ENCODE measurements around the gene ADCK2. TPM values are rescaled to one million over a fixed set of nuclear protein-coding genes. Genes with fewer than 3 reads are reported as not detected.
A peak's percentile ranks its signal among the peaks of the same experiment; 100 is the strongest.

The ADCK2 gene
- total RNA-seq, 1 donor from 2014 or later, result 74.2 TPM

- Histone ChIP-seq H3K36me3 (ENCODE audit: control insufficient read depth, insufficient read depth, low read length) (no peaks in the 10 kb centered on the region), H3K27me3 (ENCODE audit: control insufficient read depth, insufficient read depth, low read length) (no peaks in the 10 kb centered on the region), H3K4me3 (ENCODE audit: low read depth, low read length) (no peak overlapping the region)
- no peak for DNase-seq (ENCODE audit: low read depth)
- TF ChIP-seq CTCF (IDR thresholded peaks at IDR 0.05; ENCODE audit: insufficient read depth, low read length, severe bottlenecking), result no peak
- FAIRE-seq, result no peak
Observed at GRCh38 chr7:140654109-140654387, 18.7 kb upstream of the ADCK2 start.

GRCh38 chr7:140654661-140655060 is 18.1 kb upstream of the ADCK2 start:
- TF ChIP-seq CTCF (IDR thresholded peaks at IDR 0.05; ENCODE audit: insufficient read depth, low read length, severe bottlenecking), result no peak
- H3K27me3 ChIP-seq (ENCODE audit: control insufficient read depth, insufficient read depth, low read length), result no peaks in the 10 kb centered on the region
- FAIRE-seq (no peak), DNase-seq (ENCODE audit: low read depth) (no peak)
- H3K4me3 ChIP-seq (ENCODE audit: low read depth, low read length), result no peak overlapping the region
- no peaks in the 10 kb centered on the region for H3K36me3 ChIP-seq (ENCODE audit: control insufficient read depth, insufficient read depth, low read length)

GRCh38 chr7:140655511-140656408 is 17.0 kb upstream of the ADCK2 start:
- no peaks in the 10 kb centered on the region for H3K36me3 ChIP-seq (ENCODE audit: control insufficient read depth, insufficient read depth, low read length)
- H3K27me3 ChIP-seq (ENCODE audit: control insufficient read depth, insufficient read depth, low read length), result no peaks in the 10 kb centered on the region
- no peak for DNase-seq (ENCODE audit: low read depth)
- FAIRE-seq, result no peak
- no peak for TF ChIP-seq CTCF (IDR thresholded peaks at IDR 0.05; ENCODE audit: insufficient read depth, low read length, severe bottlenecking)
- no peak overlapping the region for H3K4me3 ChIP-seq (ENCODE audit: low read depth, low read length)

- DNase-seq (ENCODE audit: low read depth) (peak; percentile 85), FAIRE-seq (no peak)
- no peak overlapping the region for H3K4me3 ChIP-seq (ENCODE audit: low read depth, low read length)
- no peaks in the 10 kb centered on the region for H3K27me3 ChIP-seq (ENCODE audit: control insufficient read depth, insufficient read depth, low read length)
- H3K36me3 ChIP-seq (ENCODE audit: control insufficient read depth, insufficient read depth, low read length), result no peaks in the 10 kb centered on the region
- TF ChIP-seq CTCF (IDR thresholded peaks at IDR 0.05; ENCODE audit: insufficient read depth, low read length, severe bottlenecking), result no peak
Observed at GRCh38 chr7:140656548-140657515, 15.9 kb upstream of the ADCK2 start.

- no peak for FAIRE-seq
- DNase-seq (ENCODE audit: low read depth), result no peak
- TF ChIP-seq CTCF (IDR thresholded peaks at IDR 0.05; ENCODE audit: insufficient read depth, low read length, severe bottlenecking), result no peak
- Histone ChIP-seq H3K36me3 (ENCODE audit: control insufficient read depth, insufficient read depth, low read length) (no peaks in the 10 kb centered on the region), H3K4me3 (ENCODE audit: low read depth, low read length) (no peak overlapping the region), H3K27me3 (ENCODE audit: control insufficient read depth, insufficient read depth, low read length) (no peaks in the 10 kb centered on the region)
Observed at GRCh38 chr7:140657891-140658290, 14.9 kb upstream of the ADCK2 start.
